AML-193 (cell line): ENCODE data around the gene PPCDC.

Experiments used
- DNase-seq, 2 experiments: peaks; one replicate each; lab custom pipeline; 2025; lab: John Stamatoyannopoulos, UW

Gene PPCDC

GRCh38 chr15:75016431-75016830, 7.0 kb upstream of the PPCDC start:
- DNase-seq, result no peak

DNA sequence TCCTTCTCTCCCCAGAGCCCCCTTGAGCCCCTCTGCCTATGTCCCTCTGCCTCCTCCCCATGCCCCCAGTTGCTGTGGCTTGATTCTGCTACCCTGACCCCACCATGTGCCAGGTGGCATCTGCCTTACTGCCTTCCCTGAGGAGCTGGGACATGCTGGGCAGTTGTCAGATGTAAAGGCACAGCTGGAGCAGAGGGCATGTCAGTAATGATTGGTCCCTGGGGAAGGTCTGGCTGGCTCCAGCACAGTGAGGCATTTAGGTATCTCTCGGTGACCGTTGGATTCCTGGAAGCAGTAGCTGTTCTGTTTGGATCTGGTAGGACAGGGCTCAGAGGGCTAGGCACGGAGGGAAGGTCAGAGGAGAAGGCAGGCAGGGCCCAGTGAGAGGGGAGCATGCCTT, 3.5 kb upstream of the PPCDC start:
- no peak for DNase-seq

DNA sequence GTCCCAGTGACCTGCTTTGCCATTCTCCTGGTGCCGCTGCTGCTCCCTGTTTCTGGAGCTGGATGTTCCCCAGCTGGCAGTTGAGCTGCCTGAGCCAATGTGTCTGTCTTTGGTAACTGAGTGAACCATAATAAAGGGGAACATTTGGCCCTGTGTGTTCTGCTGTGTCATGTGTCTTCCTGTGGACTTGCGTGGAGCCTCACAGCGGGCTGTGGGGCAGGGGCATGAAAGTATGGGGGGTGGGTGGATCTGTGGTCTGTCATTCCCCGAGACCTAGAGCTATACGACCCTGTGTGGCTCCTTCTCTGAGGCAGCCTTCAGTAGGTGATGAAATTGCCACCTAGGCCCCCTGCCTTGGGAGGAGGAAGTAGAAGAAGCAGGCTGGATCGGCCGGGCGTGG, 2.0 kb upstream of the PPCDC start:
- DNase-seq, result no peak

- no peak for DNase-seq
Observed at GRCh38 chr15:75022783-75023180, 608 bp upstream of the PPCDC start.

GRCh38 chr15:75023872-75024636, 664 bp downstream of the PPCDC start:
- DNase-seq, result peak; percentile 74 to 80

DNA sequence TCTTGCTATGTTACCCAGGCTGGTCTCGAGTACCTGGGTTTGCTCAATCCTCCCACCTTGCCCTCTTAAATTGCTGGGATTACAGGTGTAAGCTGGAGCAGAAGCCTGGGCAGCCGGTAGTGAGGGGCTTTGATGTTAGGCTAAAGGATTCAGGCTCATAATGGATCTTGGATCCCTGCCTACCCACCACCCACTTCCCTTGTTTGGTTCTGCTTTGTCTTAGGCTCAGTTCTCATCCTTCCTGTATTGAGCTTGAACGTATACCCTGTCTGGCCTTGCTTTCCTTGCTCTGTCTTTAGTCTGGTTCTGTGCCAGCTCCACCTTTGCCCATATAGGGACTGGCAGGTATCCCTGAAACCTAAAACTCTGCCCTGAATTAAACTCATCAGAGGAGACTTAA, 1.7 kb downstream of the PPCDC start:
- DNase-seq, result peak; percentile 25 to 58

GRCh38 chr15:75025548-75026260, 2.3 kb downstream of the PPCDC start:
- no peak for DNase-seq

DNA sequence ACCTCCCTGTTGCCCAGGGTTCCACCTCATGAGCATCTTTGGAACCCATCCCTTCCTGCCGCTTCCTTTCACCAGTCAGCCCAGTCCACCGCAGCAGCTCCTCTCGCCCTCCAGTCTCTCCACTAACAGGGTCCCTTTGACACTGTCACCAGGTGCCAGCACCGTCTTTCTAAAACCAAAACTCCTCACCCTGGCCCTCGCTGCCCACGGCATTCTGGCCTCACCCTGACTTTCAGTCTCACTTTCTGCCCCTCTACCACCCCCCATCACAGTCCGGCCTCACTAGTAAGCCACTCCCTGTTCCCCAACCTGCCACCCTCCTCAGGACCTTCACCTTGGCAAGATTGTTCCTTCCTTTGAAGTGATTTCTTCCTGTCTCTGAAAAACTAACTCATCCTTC, 4.2 kb downstream of the PPCDC start:
- DNase-seq, result no peak

- DNase-seq, result no peak
Observed at GRCh38 chr15:75028991-75029377, 5.6 kb downstream of the PPCDC start.

- peak; percentile 91 to 95 for DNase-seq
Observed at GRCh38 chr15:75029378-75030022, 6.1 kb downstream of the PPCDC start.

GRCh38 chr15:75030023-75030413, 6.6 kb downstream of the PPCDC start:
- DNase-seq, result peak in 1 of 2 experiments; percentile 70

DNA sequence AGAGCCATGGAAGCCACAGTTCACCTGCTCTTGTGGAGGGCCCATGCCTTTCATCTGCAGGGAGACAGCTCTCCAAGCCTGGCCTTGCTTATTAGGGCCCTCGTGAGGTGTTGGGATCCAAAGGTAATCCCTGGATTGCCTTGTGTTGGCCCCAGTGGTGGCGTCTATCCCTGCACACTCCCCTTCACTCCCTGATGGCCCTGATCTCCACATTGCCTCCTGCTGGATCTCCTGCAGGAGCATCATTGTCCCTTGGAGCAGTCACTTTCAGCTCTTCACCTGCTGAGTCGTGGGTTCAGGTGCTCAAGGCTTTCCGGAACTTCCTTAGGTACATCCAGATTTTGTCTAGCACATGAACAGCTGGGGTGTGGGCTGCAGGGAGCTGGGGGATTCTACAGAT, 7.0 kb downstream of the PPCDC start:
- no peak for DNase-seq

GRCh38 chr15:75031848-75032247, 8.5 kb downstream of the PPCDC start:
- no peak for DNase-seq

GRCh38 chr15:75032395-75032794, 9.0 kb downstream of the PPCDC start:
- no peak for DNase-seq

- no peak for DNase-seq
Observed at GRCh38 chr15:75033809-75034208, 10.4 kb downstream of the PPCDC start.

DNA sequence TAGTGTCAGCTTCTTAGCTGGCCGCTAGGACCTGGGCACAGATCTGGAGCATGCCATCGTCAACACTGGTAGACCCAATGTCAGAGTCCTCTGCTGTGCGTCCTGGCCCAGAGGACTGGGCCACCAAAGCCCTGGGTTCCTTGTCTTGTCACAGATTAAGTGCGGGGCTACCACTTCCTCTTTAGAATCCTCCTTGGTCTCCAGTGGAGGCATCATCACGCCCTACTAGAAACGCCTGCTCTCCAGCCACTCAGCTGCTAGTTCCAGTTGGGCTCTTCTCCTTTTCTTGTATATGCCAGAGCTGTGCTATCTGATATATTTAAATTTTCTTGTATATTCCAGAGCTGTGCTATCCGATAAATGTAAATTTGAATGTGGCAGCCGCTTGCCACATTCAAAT, 11.2 kb downstream of the PPCDC start:
- peak in 1 of 2 experiments; percentile 18 for DNase-seq

- no peak for DNase-seq
Observed at GRCh38 chr15:75036212-75036616, 12.8 kb downstream of the PPCDC start.

DNA sequence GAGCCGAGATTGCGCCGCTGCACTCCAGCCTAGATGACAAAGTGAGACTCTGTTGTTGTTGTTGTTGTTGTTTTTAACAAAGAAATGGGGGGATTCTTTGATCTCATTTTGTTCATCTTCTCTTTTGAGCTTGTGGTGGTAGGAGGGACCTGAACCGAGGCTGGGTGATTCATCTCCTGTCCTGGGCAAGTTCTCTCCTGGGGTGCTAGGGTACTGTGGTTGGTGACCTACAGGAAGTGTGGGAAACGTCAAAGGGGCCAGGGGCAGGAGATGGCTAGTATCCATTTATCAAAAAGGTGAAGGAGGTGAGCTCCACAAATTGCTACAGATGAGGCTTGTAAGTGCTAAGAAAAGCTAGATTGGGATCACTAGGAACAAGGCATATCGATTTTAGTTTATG, 14.3 kb downstream of the PPCDC start:
- peak in 1 of 2 experiments; percentile 22 for DNase-seq

GRCh38 chr15:75038231-75038630, 14.8 kb downstream of the PPCDC start:
- peak in 1 of 2 experiments; percentile 13 for DNase-seq

- DNase-seq, result peak; percentile 99
Observed at GRCh38 chr15:75042730-75043508, 19.5 kb downstream of the PPCDC start.

GRCh38 chr15:75043509-75044257, 20.3 kb downstream of the PPCDC start:
- DNase-seq, result peak; percentile 94 to 95
